AML-193 (cell line): ENCODE results near the gene KRIT1.

Experiments
- DNase-seq, 2 experiments: peaks; one replicate each; lab custom pipeline; 2025; lab: John Stamatoyannopoulos, UW

KRIT1 gene

DNA sequence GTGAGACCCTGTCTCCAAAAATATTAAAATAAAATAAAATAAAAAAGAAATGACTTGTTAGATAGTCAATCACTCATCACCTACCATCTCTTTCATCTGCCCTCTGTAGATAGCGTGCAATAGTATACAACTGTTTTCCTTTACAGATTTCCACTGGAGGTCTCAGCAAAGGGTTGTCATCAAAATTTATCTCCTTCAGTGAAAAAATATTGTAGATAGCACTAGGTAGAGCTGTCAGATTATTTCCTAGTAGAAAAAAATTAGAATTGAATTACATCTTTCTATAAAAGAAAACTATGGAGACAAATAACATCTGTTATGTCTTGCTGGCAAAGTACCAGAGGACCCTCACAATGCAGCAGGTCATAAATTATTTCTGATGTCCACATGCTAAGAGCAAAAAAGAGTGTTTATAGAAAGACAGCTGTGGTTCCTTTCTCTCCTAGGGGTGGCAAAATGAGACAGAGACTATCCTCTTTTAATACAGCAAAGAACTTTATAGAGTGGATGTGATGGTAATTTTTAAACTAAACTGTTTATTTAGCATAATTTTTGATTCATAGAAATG is 95.2 kb downstream of the KRIT1 start:
- no peak for DNase-seq

DNA sequence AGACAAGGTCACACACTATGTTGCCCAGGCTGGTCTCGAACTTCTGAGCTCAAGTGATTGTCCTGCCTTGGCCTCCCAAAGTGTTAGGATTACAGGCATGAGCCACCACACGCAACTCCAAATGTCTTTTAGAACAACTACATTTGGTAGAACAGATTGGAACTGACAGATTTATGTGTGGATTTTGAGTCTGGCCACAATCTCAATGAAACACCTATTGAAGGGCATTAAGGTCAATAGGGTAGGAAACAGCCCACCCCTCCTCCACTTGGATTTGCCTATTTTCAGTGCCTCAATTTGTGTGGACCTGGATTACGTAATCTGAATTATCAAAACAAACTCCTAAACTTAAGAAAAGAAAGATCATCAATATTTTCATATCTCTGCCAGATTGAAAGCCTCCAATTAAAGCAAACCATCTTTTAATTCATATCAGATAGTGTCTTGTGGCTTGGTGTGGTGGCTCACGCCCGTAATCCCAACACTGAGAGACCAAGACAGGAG is 95.9 kb downstream of the KRIT1 start:
- DNase-seq = no peak
